ENCODE results near the gene CUL9.

DNA sequence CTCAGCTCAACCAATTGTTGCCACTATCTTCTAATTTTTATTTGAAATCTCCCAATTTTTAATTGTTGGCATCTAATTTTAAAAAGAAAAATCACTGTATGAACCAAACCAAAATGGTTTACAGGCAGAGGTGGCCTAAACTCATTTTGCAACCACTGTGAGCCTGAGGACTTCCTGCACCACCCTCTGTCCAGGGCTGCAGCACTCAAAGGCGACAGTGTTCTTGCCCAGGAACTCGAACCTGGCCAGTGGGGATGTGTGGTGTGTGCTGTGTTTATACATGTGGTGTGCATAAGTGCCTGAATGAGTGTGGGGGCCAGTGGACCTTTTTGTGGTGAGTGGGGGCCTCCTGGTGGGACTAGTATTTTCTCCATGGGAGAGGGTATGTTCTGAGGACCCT lies 91.7 kb downstream of the CUL9 start:
- TF ChIP-seq, protein P1, sequence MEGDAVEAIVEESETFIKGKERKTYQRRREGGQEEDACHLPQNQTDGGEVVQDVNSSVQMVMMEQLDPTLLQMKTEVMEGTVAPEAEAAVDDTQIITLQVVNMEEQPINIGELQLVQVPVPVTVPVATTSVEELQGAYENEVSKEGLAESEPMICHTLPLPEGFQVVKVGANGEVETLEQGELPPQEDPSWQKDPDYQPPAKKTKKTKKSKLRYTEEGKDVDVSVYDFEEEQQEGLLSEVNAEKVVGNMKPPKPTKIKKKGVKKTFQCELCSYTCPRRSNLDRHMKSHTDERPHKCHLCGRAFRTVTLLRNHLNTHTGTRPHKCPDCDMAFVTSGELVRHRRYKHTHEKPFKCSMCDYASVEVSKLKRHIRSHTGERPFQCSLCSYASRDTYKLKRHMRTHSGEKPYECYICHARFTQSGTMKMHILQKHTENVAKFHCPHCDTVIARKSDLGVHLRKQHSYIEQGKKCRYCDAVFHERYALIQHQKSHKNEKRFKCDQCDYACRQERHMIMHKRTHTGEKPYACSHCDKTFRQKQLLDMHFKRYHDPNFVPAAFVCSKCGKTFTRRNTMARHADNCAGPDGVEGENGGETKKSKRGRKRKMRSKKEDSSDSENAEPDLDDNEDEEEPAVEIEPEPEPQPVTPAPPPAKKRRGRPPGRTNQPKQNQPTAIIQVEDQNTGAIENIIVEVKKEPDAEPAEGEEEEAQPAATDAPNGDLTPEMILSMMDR (IDR thresholded peaks at IDR 0.05), result no peak
- no peak for TF ChIP-seq POLR2A (IDR thresholded peaks at IDR 0.05)
